HFF-Myc (cell line): ENCODE results near the gene RELA.
"Not testable (repeated sequence)": the region's sequence is repeated elsewhere in the genome, so short reads cannot be mapped to it uniquely, and the experiment has no call there.

Experiments used
- DNase-seq: peaks from one replicate; pipeline ENCODE4 v3.0.0-alpha.2; 2011; ENCODE audit warnings: low read depth; ENCODE audit errors: extremely low read depth
- H3K4me3 ChIP-seq: replicated peaks from 2 replicates; pipeline ENCODE4 v1.5.1; 2011; ENCODE audit warnings: low read depth, mild to moderate bottlenecking, control low read depth, low read length
- TF ChIP-seq, protein P1 (sequence below): IDR thresholded peaks from 2 replicates; pipeline ENCODE4 v1.5.1; 2012; ENCODE audit warnings: mild to moderate bottlenecking, low read depth, low read length, control low read depth; ENCODE audit errors: missing control alignments

RELA gene

GRCh38 chr11:65639623-65640482, 22.9 kb downstream of the RELA start:
- no peak for DNase-seq
- TF ChIP-seq, protein P1, sequence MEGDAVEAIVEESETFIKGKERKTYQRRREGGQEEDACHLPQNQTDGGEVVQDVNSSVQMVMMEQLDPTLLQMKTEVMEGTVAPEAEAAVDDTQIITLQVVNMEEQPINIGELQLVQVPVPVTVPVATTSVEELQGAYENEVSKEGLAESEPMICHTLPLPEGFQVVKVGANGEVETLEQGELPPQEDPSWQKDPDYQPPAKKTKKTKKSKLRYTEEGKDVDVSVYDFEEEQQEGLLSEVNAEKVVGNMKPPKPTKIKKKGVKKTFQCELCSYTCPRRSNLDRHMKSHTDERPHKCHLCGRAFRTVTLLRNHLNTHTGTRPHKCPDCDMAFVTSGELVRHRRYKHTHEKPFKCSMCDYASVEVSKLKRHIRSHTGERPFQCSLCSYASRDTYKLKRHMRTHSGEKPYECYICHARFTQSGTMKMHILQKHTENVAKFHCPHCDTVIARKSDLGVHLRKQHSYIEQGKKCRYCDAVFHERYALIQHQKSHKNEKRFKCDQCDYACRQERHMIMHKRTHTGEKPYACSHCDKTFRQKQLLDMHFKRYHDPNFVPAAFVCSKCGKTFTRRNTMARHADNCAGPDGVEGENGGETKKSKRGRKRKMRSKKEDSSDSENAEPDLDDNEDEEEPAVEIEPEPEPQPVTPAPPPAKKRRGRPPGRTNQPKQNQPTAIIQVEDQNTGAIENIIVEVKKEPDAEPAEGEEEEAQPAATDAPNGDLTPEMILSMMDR, result no peak
- H3K4me3 ChIP-seq, result no peak overlapping the region

GRCh38 chr11:65639228-65639597, 23.5 kb downstream of the RELA start:
- not testable (repeated sequence) for H3K4me3 ChIP-seq

GRCh38 chr11:65637794-65638419, 24.8 kb downstream of the RELA start, which contains the start of gene SIPA1:
SIPA1 (plus strand) TSS chr11:65638101; CDS start chr11:65640922, 2,821 bp downstream.
- DNase-seq, result peak; percentile 65
- TF ChIP-seq, protein P1, result peak; percentile 46

More at GRCh38 chr11:65639228-65639597, 23.5 kb downstream of the RELA start:
- DNase-seq, result not testable (repeated sequence)

GRCh38 chr11:65637032-65637557, 25.6 kb downstream of the RELA start:
- no peak for DNase-seq
- H3K4me3 ChIP-seq, result no peak overlapping the region
- TF ChIP-seq, protein P1, result no peak

More at GRCh38 chr11:65637794-65638419, 24.8 kb downstream of the RELA start, which contains the start of gene SIPA1:
- peak within 1 kb of the TSS; percentile 61 for H3K4me3 ChIP-seq

DNA sequence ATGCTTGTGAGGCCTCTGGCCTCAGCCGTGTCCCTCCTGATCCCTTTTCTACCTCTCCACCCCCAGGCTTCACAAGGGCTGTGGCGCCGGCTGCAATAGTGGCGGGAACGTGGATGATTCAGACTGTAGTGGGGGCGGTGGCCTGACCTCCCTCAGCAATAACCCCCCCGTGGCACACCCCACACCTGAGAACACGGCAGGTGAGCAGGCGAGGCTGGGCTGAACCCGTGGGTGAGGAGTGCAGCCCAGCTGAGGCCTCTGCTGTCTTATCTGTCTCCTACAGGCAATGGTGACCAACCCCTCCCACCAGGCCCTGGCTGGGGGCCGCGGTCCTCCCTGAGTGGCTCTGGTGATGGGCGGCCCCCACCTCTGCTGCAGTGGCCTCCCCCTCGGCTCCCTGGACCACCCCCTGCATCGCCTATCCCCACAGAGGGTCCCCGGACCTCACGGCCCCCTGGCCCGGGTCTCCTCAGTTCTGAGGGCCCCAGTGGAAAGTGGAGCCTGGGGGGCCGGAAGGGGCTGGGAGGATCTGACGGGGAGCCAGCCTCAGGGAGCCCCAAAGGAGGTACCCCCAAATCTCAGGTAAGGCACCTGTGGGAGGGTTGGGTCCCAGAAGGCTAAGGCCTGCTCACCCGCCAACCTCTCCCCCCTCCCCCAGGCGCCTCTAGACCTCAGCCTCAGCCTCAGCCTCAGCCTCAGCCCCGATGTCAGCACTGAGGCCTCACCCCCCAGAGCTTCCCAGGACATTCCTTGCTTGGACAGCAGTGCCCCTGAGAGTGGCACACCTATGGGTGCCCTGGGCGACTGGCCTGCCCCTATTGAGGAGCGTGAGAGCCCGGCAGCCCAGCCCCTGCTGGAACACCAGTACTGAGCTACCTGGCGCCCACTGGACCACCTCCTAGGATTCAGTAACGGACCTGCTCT, 26.3 kb downstream of the RELA start:
- TF ChIP-seq, protein P1, result no peak
- no peak overlapping the region for H3K4me3 ChIP-seq
- DNase-seq, result no peak

- no peak for DNase-seq
- TF ChIP-seq, protein P1, result no peak
- H3K4me3 ChIP-seq, result no peak overlapping the region
Measured at GRCh38 chr11:65634905-65635731, 27.6 kb downstream of the RELA start.
